22Rv1 (cell line): ENCODE measurements around the gene HERPUD2.

Experiments
- ZFX ChIP-seq: fragments of 450-650 bp; IDR thresholded peaks from 2 replicates; pipeline ENCODE4 v1.6.1; 2017; ENCODE audit warnings: antibody characterized with exemption, borderline replicate concordance
- TF ChIP-seq, protein P1 (sequence below): fragments of 450-650 bp; IDR thresholded peaks from 2 replicates; pipeline ENCODE4 v1.5.1; 2017; ENCODE audit warnings: mild to moderate bottlenecking

DNA sequence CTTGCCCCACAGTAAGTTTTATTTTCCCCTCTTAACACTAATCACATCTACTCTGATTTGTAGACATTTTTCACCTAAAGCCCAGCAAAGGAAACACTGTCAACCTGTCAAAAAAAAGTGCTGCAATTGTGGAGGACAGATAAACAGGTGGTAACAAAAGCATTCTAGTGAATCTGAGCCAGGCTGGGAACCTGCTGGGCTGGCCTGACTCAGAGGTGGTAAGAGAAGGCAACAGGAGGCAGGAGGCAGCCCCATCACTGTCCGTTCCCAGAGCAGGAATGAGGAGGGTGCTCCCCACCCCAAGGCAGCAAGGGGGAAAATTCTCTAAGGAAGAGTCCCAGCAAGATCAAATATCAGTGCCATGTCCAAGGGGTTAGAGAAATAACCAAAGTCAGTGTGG is 19.5 kb upstream of the HERPUD2 start:
- TF ChIP-seq, protein P1, sequence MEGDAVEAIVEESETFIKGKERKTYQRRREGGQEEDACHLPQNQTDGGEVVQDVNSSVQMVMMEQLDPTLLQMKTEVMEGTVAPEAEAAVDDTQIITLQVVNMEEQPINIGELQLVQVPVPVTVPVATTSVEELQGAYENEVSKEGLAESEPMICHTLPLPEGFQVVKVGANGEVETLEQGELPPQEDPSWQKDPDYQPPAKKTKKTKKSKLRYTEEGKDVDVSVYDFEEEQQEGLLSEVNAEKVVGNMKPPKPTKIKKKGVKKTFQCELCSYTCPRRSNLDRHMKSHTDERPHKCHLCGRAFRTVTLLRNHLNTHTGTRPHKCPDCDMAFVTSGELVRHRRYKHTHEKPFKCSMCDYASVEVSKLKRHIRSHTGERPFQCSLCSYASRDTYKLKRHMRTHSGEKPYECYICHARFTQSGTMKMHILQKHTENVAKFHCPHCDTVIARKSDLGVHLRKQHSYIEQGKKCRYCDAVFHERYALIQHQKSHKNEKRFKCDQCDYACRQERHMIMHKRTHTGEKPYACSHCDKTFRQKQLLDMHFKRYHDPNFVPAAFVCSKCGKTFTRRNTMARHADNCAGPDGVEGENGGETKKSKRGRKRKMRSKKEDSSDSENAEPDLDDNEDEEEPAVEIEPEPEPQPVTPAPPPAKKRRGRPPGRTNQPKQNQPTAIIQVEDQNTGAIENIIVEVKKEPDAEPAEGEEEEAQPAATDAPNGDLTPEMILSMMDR = no peak
- no peak for TF ChIP-seq ZFX
